GM21526 (cell line): ENCODE results near the gene FGFBP2.

Source experiments
- ATAC-seq: cut with Tn5 transposase; IDR thresholded peaks from one replicate; pipeline ENCODE4 v1.9.1; 2021; ENCODE audit warnings: moderate library complexity; ENCODE audit not compliant: unreplicated experiment, low FRiP score

Gene FGFBP2

DNA sequence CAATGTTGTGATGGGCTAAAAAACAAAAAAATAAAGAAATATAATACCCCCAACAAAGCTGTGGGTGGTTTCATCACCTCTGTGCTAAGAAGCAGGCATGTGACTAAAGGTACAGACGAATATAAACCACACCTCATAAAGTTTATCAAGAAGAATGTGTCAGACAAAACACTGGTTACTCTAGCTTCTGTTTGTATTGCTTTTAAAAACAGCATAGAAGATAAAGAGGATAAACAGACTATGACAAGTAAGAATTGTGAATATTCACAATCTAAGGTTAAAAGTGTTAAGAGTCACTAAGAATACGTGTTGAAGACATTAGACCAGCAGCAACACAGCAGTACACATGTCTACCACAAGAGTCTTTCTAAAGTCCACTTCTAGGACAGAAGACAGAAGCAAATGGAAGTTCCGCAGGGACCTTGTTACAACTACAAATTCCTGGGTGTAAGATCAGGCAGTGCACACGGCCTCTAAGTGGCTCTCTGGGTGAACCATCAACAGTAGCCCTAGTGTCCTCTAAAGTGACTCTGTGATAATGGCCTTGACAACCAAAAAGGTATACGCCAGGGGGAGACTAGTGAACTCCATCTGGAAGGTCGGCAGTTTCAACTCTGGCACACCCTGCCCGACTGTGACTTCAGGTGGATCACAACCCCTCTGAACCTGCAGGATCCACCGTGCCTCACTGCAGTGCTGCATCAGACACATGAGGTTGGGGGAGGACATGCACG is 8.3 kb upstream of the FGFBP2 start:
- no peak for ATAC-seq

DNA sequence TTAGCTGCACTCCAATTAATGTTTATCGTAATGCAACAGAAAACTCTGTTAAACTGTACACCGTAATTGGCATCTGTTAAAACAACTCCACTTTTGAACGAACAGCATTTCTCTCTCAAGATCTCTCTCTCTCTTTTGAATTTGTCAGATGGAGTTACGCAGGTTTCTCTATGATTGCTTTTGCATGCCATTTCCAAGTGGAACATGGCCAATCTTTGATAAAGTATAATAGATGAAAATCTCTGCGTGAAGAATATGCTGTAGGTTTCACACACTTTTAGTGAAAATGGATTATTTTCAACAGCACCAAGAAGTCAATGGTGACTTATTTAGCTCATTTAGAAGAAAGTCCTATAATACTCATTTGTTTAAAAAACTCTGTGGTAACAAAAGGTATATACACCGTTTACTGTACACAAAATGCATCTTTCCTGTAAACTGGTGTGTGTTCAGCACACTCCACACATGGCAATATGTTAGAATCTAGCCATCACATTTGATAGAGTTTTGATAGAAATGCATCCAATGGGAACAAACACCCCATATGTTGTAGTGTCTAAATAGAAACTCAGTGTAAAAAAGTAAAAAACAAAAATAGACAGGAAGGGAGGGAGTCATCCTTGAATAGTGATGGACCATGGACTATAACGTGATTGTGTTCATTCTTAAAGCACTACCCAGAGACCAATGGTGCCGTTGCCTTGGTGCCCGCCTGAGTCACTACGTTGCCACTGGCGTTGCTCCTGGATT is 5.8 kb upstream of the FGFBP2 start:
- ATAC-seq = no peak

DNA sequence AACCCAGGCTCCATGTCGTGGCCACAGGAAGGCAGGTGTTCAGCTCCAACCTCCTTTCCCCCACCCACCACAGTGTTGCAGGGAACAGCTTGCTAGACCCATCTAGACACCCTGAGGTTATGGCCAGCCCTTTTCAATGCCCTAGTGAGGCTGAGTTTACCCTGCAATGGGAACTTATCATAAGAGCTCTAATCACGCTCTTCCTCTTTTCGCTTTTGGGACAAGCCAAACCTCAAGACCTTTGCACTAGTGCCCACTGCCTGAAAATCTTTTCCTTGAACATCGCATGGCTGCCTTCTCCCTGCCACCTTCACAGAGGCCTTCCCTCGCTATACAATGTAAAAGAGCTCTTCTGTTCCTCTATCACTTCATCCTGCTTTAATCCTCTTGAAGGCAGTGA is 2.4 kb upstream of the FGFBP2 start:
- no peak for ATAC-seq

DNA sequence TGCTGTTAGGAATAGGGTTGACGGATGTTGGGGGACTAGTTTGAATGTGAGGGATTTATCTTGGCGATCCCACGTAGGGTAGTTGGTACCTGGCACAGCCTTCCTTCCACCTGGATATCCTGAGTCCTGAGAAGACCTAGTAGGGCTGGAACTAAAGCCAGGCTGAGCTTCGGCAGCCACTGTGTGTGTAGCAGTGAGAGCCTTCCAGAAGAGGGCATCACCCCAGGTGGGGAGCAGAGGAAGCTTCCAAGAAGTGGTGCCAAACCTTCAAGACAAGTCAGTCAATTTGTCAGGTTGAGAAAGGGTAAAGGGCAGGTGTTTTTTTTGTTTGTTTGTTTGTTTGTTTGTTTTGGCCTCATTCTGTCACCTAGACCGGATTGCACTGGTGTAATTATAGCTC is 1.2 kb upstream of the FGFBP2 start:
- no peak for ATAC-seq

DNA sequence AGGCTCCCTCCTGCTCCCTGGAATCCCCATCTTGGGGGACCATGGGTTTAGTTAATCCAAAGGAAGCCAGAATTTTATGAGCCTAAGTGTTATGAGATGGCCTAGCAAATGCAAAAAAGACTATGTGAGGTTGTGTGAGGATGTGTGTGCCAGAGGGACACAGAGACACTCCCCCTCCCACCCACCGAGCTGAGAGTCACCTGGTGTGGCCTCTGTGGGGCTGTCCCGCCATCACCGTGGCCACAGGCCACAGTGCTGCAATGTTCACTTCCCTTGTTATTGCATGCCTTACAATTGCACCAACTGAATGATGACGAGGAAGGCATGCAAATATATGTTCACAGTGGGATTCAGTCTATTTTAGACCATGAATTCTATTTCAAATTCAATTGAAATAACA is 601 bp upstream of the FGFBP2 start:
- no peak for ATAC-seq

DNA sequence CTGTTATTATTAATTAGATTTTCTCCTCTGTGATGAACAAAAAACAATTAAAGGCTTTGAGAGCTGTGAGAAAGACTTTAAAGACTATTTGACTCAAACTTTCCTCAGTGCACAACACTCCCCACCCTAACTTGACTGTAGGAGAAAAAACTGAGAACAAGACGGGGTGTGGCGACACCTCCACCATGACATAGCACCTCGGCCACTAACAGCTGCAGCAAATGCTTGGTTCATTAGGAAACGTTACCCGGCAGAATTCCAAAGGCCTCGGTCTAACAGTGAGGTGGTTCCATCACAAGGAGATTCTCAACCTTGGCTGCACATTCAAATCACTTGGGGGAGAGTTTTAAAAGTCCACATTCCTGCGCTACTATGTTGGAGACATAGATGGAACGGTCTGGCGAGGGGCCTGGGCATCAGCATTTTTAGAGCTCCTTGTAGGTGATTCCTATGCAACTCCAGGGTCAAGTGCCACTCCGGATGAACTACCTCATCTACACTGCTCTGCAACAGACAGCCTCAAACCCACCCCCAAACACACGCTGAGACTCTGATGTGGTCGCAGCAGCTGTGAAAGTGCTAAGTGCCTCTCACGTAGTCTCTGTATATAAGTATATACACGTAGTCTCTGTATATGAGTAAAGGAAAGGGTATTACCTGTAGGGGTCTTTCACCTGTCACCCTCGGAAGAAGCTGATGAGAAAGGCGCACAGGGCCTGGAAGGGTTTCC is 1.0 kb downstream of the FGFBP2 start:
- ATAC-seq = no peak

DNA sequence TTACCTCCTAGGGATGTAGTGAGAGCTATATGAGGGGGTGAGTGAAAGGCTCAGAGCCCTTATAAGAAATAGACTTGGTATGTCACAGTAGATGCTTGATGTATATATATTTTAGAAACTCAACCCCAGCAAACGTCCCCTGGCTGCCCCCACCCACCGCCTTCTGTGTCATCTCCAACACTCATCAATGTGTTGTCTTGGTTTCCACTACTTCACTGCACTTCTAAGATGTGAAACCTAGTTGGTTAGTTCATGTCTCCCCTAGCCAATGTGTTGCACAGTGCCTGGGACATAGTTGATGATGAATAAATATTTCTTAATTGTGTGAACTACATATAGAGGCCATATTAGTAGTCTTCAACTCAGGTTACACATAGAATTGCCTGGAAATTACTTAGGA is 4.4 kb downstream of the FGFBP2 start:
- no peak for ATAC-seq

DNA sequence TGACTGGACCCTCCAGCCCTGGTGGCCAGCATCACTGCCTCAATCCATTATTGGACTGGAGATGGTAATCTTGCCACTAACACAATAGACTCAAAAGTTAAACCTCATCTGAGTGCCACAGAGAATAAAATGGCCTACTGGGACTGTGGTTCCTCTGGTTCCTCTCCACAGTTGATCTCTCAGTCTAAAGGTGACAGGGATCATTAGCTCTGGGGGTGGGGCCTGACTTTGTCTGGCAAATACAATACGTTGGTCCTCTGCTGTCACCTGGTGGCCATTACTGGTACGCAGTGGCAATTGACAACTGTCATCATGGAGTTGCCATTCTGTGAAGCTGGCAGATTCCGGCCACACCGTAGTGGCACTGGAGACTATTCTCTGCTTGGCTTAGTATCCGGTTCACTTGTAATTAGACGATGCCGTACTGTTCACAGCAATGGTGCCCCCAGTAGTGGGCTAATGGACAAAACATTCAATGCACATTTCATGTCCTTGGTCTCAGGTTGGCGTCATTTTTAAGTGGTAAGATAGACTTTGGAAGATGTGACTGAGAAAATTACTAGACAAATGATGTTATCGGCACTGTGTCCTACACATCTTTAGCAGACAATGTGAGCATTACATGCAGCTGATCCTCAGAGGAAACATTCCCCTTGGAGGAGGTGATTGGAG is 6.7 kb downstream of the FGFBP2 start:
- peak; percentile 95 for ATAC-seq

DNA sequence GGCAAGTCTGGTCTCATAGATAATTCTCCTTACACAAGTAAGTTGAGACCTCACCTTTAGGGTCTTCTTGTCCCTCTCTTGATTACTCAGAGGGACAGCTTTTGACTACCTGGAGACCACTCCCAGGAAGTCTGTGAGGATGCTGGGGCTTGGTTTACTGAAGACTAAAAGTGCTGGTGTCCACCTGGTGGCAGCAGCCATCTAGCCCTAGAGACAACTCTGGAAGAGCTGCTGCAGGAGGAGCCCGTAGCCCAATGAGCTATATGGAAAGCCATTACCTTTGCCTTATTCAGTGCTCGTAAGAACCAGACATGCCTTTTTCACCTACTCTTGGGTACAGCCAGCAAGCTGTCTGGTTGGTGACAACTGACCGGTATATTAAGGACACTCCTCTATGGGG is 7.3 kb downstream of the FGFBP2 start:
- ATAC-seq = no peak

DNA sequence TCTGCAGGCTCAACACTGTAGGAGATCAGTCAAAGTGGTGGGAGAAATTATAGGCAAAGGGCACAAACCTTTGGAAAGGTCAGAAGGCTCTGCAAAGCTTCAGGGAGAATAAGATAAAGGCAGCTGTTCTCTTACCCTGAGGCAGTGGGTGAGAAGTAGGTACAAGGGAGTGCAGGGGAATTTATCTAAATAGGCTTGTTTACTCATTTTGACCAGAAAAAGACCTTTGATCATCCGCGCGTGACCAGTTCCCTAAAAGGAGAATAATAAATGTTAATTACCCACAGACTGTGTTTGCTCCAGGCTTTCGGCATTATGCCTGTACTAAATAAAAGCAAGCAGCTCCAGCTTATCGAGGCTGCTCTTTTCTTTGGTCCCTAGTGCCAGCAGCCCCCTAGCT is 9.3 kb downstream of the FGFBP2 start:
- ATAC-seq = no peak

DNA sequence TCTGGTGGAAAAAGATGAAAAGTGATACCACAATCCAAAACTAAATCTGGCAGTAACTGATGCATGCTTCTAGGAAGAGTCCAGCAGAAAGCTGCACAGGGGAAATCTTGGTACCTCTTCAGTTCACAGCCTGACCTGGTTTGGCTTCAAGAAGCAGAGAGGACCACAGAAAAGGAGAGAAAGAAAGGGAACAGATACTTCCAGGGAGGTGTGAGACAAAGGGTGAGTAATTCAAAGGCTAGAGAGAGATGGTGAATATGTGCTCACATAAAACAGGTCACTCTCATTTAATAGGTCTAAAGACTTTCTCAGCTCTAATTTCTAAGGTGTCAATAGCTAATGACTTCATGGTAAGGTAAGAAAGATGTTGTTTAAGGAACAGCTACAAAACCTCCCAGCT is 11.2 kb downstream of the FGFBP2 start:
- no peak for ATAC-seq

DNA sequence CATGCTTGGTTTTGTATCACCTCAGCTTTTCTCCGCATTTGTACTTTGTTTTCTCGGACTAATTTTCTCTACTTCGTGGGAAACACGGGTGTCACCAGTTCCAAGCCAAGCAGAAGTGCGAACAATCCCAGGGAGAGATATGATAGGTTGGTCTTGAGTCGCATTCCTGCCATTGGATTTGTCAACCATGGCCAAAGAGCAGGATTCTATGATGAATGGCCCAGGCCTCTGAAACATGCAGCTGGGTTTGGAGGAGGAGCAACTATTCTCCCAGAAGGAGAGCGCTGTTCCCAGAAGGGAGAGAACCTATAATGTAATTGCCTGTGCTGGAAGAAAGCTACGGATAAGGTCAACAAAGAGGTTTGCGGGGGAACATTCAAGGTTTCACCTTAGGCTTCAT is 14.1 kb downstream of the FGFBP2 start:
- ATAC-seq = no peak

DNA sequence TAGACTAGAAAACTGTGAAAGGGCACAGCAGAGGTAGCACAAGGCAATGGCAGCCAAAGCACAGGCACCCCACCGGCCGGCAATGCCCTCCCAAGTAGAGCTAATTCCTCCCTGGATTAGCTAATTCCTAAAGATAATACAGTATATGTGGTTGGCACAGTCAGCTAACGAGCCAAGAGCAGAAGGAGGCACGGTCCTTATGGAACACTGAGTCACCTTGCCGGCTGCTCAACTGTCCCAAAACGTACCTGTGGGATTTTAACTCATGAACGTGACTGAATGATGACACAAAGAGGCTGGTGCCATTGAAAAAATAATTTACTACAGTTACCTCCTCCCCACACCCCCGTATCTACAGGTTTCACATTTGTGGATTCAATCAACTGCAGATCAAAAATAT is 15.3 kb downstream of the FGFBP2 start:
- no peak for ATAC-seq

DNA sequence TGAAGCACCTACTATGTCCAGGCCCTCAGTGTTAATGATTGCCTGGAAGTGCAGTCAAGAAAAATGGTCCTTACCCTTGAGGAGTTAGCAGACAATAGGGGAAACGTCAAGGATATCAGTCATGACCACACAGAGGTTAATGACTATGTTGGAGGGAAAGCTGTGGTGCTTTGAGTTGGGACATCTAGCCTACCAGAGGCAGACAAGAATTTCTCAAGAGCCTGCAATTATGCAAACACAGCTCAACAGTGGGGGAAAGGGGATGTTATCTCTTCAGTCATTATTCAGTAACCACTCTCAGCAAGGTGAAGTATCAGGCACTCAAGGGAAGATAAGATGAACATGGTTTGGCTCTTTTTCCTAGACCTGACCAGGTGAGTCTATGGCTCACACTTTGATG is 17.5 kb downstream of the FGFBP2 start:
- no peak for ATAC-seq

DNA sequence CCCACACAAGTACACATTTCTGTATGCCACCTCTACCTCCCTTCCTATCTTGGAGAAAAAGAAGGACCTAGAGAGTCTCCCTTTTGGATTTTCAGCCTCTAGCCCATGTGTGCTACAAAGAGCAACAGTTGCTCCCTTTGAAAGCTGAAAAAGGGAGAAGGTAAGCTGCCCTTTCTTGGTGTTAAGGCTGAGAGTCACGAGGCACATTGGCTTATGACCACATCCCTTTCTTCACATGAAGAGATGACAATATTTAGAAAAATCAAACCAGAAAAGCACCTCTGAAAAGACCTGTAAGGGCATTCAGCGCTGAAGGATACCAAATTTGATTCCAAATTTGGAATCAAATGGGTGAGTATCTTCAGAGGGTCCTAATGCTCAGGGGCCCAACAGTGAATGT is 18.1 kb downstream of the FGFBP2 start:
- no peak for ATAC-seq

DNA sequence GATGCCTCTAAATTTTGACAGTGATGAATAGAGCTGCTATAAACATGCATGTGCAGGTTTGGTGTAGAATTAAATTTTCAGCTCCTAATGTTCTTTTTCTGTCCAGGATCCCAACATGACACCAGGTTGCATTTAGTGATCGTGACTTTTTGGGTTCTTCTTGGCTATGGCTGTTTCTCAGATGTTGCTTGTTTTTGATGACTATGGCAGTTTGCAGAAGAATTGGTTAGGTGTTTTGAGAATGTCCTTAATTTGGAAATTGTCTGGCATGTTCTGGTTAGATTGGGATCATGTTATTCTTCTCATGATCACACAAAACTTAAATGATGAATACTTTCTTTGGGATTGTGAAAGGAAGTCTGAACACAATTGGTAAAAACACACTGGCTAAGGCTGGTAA is 20.7 kb downstream of the FGFBP2 start:
- no peak for ATAC-seq

DNA sequence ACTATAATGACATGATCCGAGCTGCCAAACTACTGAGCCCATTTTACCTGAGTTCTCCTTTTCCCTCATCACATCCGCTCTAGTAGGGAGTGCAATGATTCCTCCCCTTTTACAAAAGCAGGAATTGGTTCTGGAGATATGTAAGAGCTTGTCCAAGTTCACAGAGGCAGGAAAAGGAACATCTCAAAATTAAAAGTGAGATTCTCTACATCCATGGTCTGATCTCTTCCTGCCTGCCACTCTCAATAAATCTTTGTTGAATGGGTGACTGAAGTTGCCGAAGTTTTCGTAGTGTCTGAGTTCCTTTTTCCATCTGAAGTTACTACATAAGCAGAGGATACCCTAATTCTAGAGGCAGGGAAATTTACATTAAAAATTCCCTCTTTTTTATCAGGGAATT is 24.3 kb downstream of the FGFBP2 start, which contains the start of gene FGFBP1:
Gene FGFBP1, minus strand, starts transcription at position 101 of the 400 bp plus-strand sequence. CDS start 2,108 bp downstream, outside the sequence.
- ATAC-seq = no peak

DNA sequence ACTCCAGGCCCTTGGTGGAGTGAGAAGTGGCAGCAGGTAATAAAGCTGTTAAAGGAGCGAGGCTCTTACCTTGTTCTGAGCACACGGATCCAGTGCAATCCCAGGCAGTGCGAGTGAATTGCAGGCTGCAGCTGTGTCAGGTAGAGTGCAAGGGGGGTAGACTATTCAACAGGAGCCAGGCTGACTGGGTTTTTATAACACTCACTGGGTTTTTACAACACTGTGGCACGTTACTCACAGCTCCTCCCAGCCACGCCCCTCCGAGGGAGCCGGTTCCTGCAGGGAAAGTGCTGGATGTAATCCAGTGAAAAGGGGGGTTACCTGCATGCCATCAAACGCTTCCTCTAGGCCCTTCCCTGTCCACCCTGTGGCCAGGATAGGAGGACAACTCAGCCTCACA is 24.8 kb downstream of the FGFBP2 start:
- no peak for ATAC-seq

DNA sequence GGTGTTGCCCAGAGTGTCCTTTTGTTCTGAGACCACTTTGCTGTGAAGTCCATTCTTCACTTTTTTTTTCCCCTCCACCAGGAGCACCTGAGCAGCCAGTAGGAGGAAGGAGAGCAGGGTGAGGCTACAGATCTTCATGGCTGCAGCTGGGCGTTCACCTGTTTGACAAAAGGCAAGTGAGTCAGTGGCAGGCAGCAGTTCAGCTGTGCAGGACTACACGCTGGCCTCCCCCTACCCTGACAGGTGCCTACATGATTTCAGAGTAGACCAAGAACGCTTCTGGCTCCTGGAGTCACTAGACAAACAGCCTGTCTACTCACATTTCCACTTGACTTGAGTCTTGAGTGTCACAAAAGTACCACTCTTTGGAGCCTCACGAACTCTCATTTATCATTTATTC is 26.5 kb downstream of the FGFBP2 start:
- ATAC-seq = no peak

DNA sequence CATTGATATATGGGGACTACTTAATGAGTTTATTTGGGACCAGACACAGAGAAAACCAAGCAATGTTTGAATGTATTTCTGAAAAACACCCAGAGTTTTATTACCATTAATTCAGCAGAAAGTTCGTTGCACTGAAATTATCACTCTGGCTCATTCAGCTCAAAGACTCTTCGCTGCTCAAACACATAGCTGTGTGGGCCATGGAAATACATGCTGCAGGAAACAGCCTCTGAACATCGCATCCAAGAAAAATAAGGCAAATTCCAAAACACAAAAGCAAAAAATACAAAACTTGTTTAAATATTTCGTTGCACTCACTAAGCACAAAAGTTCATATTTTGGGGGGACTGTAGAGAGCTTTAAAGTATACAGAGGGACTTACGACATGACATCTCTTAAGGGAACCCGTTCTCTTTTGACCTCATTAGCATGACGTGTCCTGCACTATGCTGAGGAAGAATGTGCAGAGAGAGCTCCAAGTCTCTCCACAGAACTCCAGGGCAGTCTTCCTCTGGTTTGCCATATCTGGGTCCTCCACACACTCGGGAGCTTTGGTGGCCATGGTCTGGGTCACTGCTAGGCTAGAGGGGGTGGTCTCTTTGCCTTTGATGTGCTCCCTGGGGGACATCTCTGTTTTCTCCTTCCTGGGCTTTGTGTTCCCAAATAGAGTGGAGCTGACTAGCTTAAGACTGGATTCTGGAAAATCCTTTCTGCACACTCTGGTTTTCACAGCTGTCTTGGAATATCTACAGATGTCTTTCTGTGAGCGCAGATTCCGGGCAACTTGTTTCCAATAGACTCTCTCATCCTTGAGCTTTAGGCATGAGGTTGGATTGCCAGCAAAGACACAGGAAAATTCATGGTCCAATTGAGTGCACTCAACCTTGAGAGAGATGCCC is 27.2 kb downstream of the FGFBP2 start:
- ATAC-seq = no peak
